Measurements from ENCODE around the gene TNFRSF12A. TPM values are rescaled to one million over a fixed set of nuclear protein-coding genes. Genes with fewer than 3 reads are reported as not detected.

Gene TNFRSF12A
- total and polyA plus RNA-seq, 2 of the 13 experiments (the other 11 are each of a cell fraction or from before 2014, with no cell fraction given), result 61.9 to 66.0 TPM

DNA sequence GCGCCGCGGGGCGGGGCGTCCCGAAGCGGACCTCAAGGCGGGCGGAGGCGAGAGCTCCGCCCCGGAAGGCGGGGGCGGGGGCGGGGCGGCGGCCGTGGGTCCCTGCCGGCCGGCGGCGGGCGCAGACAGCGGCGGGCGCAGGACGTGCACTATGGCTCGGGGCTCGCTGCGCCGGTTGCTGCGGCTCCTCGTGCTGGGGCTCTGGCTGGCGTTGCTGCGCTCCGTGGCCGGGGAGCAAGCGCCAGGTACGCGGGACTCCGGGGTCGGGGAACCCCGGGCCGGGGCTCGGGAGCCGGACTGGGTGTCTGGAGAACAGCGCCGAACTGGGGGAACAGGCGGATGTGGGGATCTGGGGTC is at the start of gene TNFRSF12A (continued):
- TF ChIP-seq RBM39 (IDR thresholded peaks at IDR 0.05; ENCODE audit: low read depth, low read length, poor library complexity, severe bottlenecking), result peak; percentile 9
- TF ChIP-seq ZBTB21 (CRISPR knock-in tag; IDR thresholded peaks at IDR 0.05), result no peak
- 0 out of 2 replicates have a peak, but pooled peaks have one; percentile 39 for TF ChIP-seq ZNF34 (CRISPR knock-in tag; IDR thresholded peaks at IDR 0.05; ENCODE audit: borderline replicate concordance)
- TF ChIP-seq ZBTB44 (CRISPR knock-in tag; IDR thresholded peaks at IDR 0.05), result peak; percentile 65; the same call in 1 of the 2 replicates
- no peak for TF ChIP-seq ZNF543 (CRISPR knock-in tag; IDR thresholded peaks at IDR 0.05)
- TF ChIP-seq SMAD9 (CRISPR knock-in tag; IDR thresholded peaks at IDR 0.05), result no peak
- TF ChIP-seq FOSL1 (CRISPR knock-in tag; IDR thresholded peaks at IDR 0.05; ENCODE audit: borderline replicate concordance), result no peak
- TF ChIP-seq ZNF567 (CRISPR knock-in tag; IDR thresholded peaks at IDR 0.05; ENCODE audit: borderline replicate concordance), result no peak
- peak; percentile 86 for TF ChIP-seq POLR2G (IDR thresholded peaks at IDR 0.05; ENCODE audit: low read depth, low read length)
- no peak for TF ChIP-seq ZNF615 (CRISPR knock-in tag; IDR thresholded peaks at IDR 0.05; ENCODE audit: borderline replicate concordance)
- no peak for TF ChIP-seq ZNF235 (CRISPR knock-in tag; IDR thresholded peaks at IDR 0.05; ENCODE audit: borderline replicate concordance)
- no peak for TF ChIP-seq ZNF781 (CRISPR knock-in tag; IDR thresholded peaks at IDR 0.05; ENCODE audit: borderline replicate concordance, not compliant biosample characterization)
- TF ChIP-seq ONECUT2 (CRISPR knock-in tag; IDR thresholded peaks at IDR 0.05), result no peak
- no peak for TF ChIP-seq PPARG (CRISPR knock-in tag; conservative IDR thresholded peaks at IDR 0.05)
- TF ChIP-seq CREB3 (CRISPR knock-in tag; IDR thresholded peaks at IDR 0.05), result no peak
- no peak for TF ChIP-seq ZNF792 (CRISPR knock-in tag; IDR thresholded peaks at IDR 0.05)
- TF ChIP-seq E2F2 (CRISPR knock-in tag; IDR thresholded peaks at IDR 0.05; ENCODE audit: borderline replicate concordance), result no peak
- no peak for TF ChIP-seq HMGA1 (CRISPR knock-in tag; conservative IDR thresholded peaks at IDR 0.05)
- TF ChIP-seq UBTF (CRISPR knock-in tag; IDR thresholded peaks at IDR 0.05), result peak; percentile 75; the same call in 1 of the 2 replicates
- no peak; the same call in 1 of the 2 replicates for TF ChIP-seq ZNF780A (CRISPR knock-in tag; IDR thresholded peaks at IDR 0.05)
- TF ChIP-seq JARID2 (CRISPR knock-in tag; IDR thresholded peaks at IDR 0.05; ENCODE audit: insufficient replicate concordance), result no peak

All from HepG2 (cell line).